HepG2 (cell line): ENCODE measurements around the gene SNRPB2. TPM values are rescaled to one million over a fixed set of nuclear protein-coding genes. Genes with fewer than 3 reads are reported as not detected.

Source experiments
- ATAC-seq: fragments of 200-7000 bp; cut with Tn5 transposase; 3 replicates; pipeline ENCODE4 v1.9.1; 2020; ENCODE audit warnings: mild to moderate bottlenecking, moderate library complexity
- BruUV-seq: library from RNA; stranded (reverse); fragments of 400-500 nt; replicated peaks from 2 replicates; lab custom pipeline; 2021; lab: Mats Ljungman, UMichigan
- CTCF ChIA-PET: fragments of 300-600 bp; formaldehyde crosslinking; extraction: SDS; loops from one replicate; lab custom pipeline; 2021; ENCODE audit warnings: low total read pairs, inconsistent platforms, low intra/inter-chr PET ratio; lab: Yijun Ruan, JAX
- POLR2A ChIA-PET: fragments of 350-600 bp; sonication (Branson Sonifier 250); formaldehyde crosslinking; loops from one replicate; lab custom pipeline; 2020; ENCODE audit warnings: antibody characterized with exemption, inconsistent platforms; lab: Yijun Ruan, JAX
- DNase-seq: peaks from one replicate; pipeline ENCODE4 v3.0.0-alpha.2; 2015; ENCODE audit warnings: low spot score
- FAIRE-seq: peaks from 3 replicates; lab custom pipeline; 2011; peaks lifted over from hg19 to GRCh38; lab: Jason Lieb, UNC
- H2AFZ ChIP-seq: one replicate; pipeline ENCODE4 v1.6.1; 2011; ENCODE audit warnings: low read length, inconsistent platforms
- H3K27ac ChIP-seq: fragments of 300-600 bp; 3 replicates; pipeline ENCODE4 v1.8.0; 2011; ENCODE audit warnings: mixed run types, mild to moderate bottlenecking, mixed read lengths, low read length, inconsistent platforms; ENCODE audit not compliant: insufficient read depth; ENCODE audit errors: extremely low read length
- H3K27me3 ChIP-seq, 2 experiments: fragments of 200-600 bp in 1 of 2; 2 replicates in 1 of 2; 3 replicates in 1 of 2; pipeline versions ENCODE4 v1.6.0 to v1.8.0; 2011; ENCODE audit warnings: low read length in 2 of 2, mild to moderate bottlenecking in 2 of 2, moderate library complexity in 2 of 2, inconsistent platforms in 1 of 2; ENCODE audit not compliant: insufficient read depth in 2 of 2, control insufficient read depth in 1 of 2
- H3K36me3 ChIP-seq, 2 experiments: fragments of 200-600 bp in 1 of 2; replicated peaks in 1 of 2; 2 replicates in 1 of 2; 3 replicates in 1 of 2; pipeline versions ENCODE4 v1.5.1 to v1.8.0; 2011; ENCODE audit warnings: low read length in 2 of 2, inconsistent platforms in 1 of 2; ENCODE audit not compliant: insufficient read depth in 2 of 2, control insufficient read depth in 1 of 2
- H3K4me1 ChIP-seq: 2 replicates; pipeline ENCODE4 v1.5.1; 2012; ENCODE audit warnings: low read length, inconsistent platforms; ENCODE audit not compliant: insufficient read depth
- H3K4me2 ChIP-seq: 2 replicates; pipeline ENCODE4 v1.6.0; 2011; ENCODE audit warnings: low read depth, low read length, inconsistent platforms
- H3K4me3 ChIP-seq, 3 experiments: fragments of 200-600 bp in 1 of 3; sonication (generic), shearing (Covaris generic) in 1 of 3; replicated peaks in 1 of 3; 2 replicates each; pipeline ENCODE4 v1.5.1; 2011 to 2016; ENCODE audit warnings: low read length in 3 of 3, inconsistent platforms in 2 of 3, low read depth in 2 of 3, mild to moderate bottlenecking in 2 of 3, control low read depth in 1 of 3, mixed read lengths in 1 of 3; ENCODE audit not compliant: insufficient read depth in 1 of 3
- H3K79me2 ChIP-seq: one replicate; pipeline ENCODE4 v1.6.1; 2011; ENCODE audit warnings: low read length, inconsistent platforms; ENCODE audit not compliant: insufficient read depth
- H3K9ac ChIP-seq: 2 replicates; pipeline ENCODE4 v1.6.0; 2011; ENCODE audit warnings: mild to moderate bottlenecking, low read depth, low read length, inconsistent platforms; ENCODE audit not compliant: insufficient read depth
- H3K9me3 ChIP-seq: 2 replicates; pipeline ENCODE4 v1.5.1; 2012; ENCODE audit warnings: mild to moderate bottlenecking, low read length
- H4K20me1 ChIP-seq: 2 replicates; pipeline ENCODE4 v1.6.0; 2011; ENCODE audit warnings: inconsistent platforms, mild to moderate bottlenecking, low read length, moderate library complexity; ENCODE audit not compliant: insufficient read depth
- GABPB1 ChIP-seq: IDR thresholded peaks from 2 replicates; pipeline ENCODE4 v1.6.1; 2016; ENCODE audit warnings: mild to moderate bottlenecking, missing genetic modification reagents, moderate library complexity, missing compliant biosample characterization
- NCOA5 ChIP-seq: sonication (generic); formaldehyde crosslinking; IDR thresholded peaks from 2 replicates; pipeline ENCODE4 v1.4.0; 2020; ENCODE audit warnings: missing genetic modification reagents
- NPAS2 ChIP-seq: sonication (generic); formaldehyde crosslinking; IDR thresholded peaks from 2 replicates; pipeline ENCODE4 v1.8.0; 2022; ENCODE audit warnings: mild to moderate bottlenecking, missing genetic modification reagents, borderline replicate concordance
- PHF21A ChIP-seq: sonication (generic); formaldehyde crosslinking; IDR thresholded peaks from 2 replicates; pipeline ENCODE4 v1.5.0; 2020; ENCODE audit warnings: mild to moderate bottlenecking, missing genetic modification reagents
- RFXAP ChIP-seq: sonication (generic); formaldehyde crosslinking; IDR thresholded peaks from 2 replicates; pipeline ENCODE4 v1.4.0; 2020; ENCODE audit warnings: missing genetic modification reagents, borderline replicate concordance
- ZNF17 ChIP-seq: sonication (generic); formaldehyde crosslinking; IDR thresholded peaks from 2 replicates; pipeline ENCODE4 v1.5.0; 2020; ENCODE audit warnings: mild to moderate bottlenecking, missing genetic modification reagents
- ZNF460 ChIP-seq: sonication (generic); formaldehyde crosslinking; IDR thresholded peaks from 2 replicates; pipeline ENCODE4 v1.5.1; 2020; ENCODE audit warnings: missing genetic modification reagents, mild to moderate bottlenecking, borderline replicate concordance
- ZNF543 ChIP-seq: sonication (generic); formaldehyde crosslinking; IDR thresholded peaks from 2 replicates; pipeline ENCODE4 v1.4.0; 2020; ENCODE audit warnings: mild to moderate bottlenecking, missing genetic modification reagents
- ZNF670 ChIP-seq: sonication (generic); formaldehyde crosslinking; IDR thresholded peaks from 2 replicates; pipeline ENCODE4 v1.8.0; 2022; ENCODE audit warnings: mild to moderate bottlenecking, missing genetic modification reagents, borderline replicate concordance
- ZNF777 ChIP-seq: sonication (generic); formaldehyde crosslinking; IDR thresholded peaks from 2 replicates; pipeline ENCODE4 v1.4.0; 2020; ENCODE audit warnings: missing genetic modification reagents
- ZSCAN25 ChIP-seq: sonication (generic); formaldehyde crosslinking; IDR thresholded peaks from 2 replicates; pipeline ENCODE4 v1.8.0; 2022; ENCODE audit warnings: mild to moderate bottlenecking, missing genetic modification reagents
- in situ Hi-C: cut with HindIII; loops from 2 replicates; pipeline ENCODE4 v1.10.0; 2017; ENCODE audit warnings: low pct_unique_long_range_greater_than_20kb; ENCODE audit not compliant: extremely low pct_ligation_motif_present
- intact Hi-C: fragments of 100-400 bp; cut with micrococcal nuclease; formaldehyde crosslinking; loops from one replicate; pipeline ENCODE4 v1.10.0; 2022; ENCODE audit not compliant: unreplicated experiment
- polyA plus RNA-seq, 8 experiments: library from polyadenylated mRNA; depleted of rRNA in 3 of 8; stranded (reverse) in 7 of 8; unstranded in 1 of 8; fragments of >200 nt; fragmentation: Illumina TruSeq in 4 of 8; extraction: Trizol in 4 of 8; gene quantifications; 2 replicates each; pipeline versions ENCODE4 v1.2.1 to v1.2.3, GENCODE V29; 2011 to 2016; ENCODE audit warnings: low read depth in 4 of 8, missing spikeins in 1 of 8, mixed read lengths in 1 of 8; ENCODE audit not compliant: insufficient read depth in 1 of 8
- total RNA-seq, 5 experiments: library from RNA; depleted of rRNA; stranded (reverse); fragments of >200 nt; fragmentation: Illumina TruSeq; extraction: Trizol; gene quantifications; 2 replicates each; pipeline ENCODE4 v1.2.3, GENCODE V29; 2016; ENCODE audit warnings: low read depth in 1 of 5
- TF ChIP-seq, protein P1 (sequence below): sonication (generic); formaldehyde crosslinking; IDR thresholded peaks from 2 replicates; pipeline ENCODE4 v1.4.0; 2020; ENCODE audit warnings: missing genetic modification reagents
- TF ChIP-seq, protein P2 (sequence below): sonication (generic); formaldehyde crosslinking; IDR thresholded peaks from 2 replicates; pipeline ENCODE4 v1.8.0; 2022; ENCODE audit warnings: missing genetic modification reagents, mild to moderate bottlenecking, moderate library complexity, borderline replicate concordance
- TF ChIP-seq, protein P3 (sequence below): sonication (generic); formaldehyde crosslinking; IDR thresholded peaks from 2 replicates; pipeline ENCODE4 v1.8.1; 2023; ENCODE audit warnings: mild to moderate bottlenecking, moderate library complexity, missing genetic modification reagents

SNRPB2 gene
- total and polyA plus RNA-seq, 2 of the 13 experiments (the other 11 are each of a cell fraction or from before 2014, with no cell fraction given): 107 to 204 TPM

DNA sequence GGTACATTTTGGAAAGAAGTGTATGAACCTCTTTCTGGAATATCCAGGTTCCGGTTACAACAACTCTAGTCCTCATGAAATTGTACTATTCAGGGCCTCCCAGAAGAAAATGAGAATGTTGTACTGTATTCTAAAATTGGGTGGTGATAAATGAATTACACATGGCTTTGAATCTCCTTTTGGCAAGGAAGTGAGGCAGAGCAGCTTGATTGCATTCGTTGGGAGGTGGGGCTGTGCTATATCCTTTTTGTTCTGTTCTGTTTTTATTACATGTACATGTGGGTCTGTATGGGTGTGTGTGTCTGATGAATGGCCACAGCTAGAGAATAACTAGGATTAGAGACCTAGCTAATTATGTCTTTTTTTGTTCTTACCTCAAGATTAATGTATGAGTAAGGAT, 37.8 kb upstream of the SNRPB2 start (continued):
- TF ChIP-seq ZNF670 (CRISPR knock-in tag): no peak

GRCh38 chr20:16692442-16692841, 37.4 kb upstream of the SNRPB2 start:
- Histone ChIP-seq H4K20me1 (no peaks in the 10 kb centered on the region), H3K4me1 (no peaks in the 10 kb centered on the region), H3K9ac (no peak overlapping the region), H3K27ac (no peak overlapping the region), H3K4me3 (no peak overlapping the region), H3K9me3 (no peaks in the 10 kb centered on the region), H3K4me2 (no peak overlapping the region), H3K79me2 (no peaks in the 10 kb centered on the region), H3K36me3 (no peaks in the 10 kb centered on the region), H2AFZ (no peak overlapping the region), H3K27me3 (no peaks in the 10 kb centered on the region)
- DNase-seq: no peak
- intact Hi-C loops: no loop called here
- ATAC-seq: no peak
- in situ Hi-C loops: no loop called here
- POLR2A ChIA-PET: no interaction called here
- TF ChIP-seq NPAS2: no peak
- TF ChIP-seq ZNF460: no peak
- no peak for TF ChIP-seq GABPB1 (CRISPR knock-in tag)
- TF ChIP-seq ZNF543: no peak
- TF ChIP-seq RFXAP (CRISPR knock-in tag): no peak
- TF ChIP-seq, protein P1, sequence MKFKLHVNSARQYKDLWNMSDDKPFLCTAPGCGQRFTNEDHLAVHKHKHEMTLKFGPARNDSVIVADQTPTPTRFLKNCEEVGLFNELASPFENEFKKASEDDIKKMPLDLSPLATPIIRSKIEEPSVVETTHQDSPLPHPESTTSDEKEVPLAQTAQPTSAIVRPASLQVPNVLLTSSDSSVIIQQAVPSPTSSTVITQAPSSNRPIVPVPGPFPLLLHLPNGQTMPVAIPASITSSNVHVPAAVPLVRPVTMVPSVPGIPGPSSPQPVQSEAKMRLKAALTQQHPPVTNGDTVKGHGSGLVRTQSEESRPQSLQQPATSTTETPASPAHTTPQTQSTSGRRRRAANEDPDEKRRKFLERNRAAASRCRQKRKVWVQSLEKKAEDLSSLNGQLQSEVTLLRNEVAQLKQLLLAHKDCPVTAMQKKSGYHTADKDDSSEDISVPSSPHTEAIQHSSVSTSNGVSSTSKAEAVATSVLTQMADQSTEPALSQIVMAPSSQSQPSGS (CRISPR knock-in tag): no peak
- TF ChIP-seq NCOA5 (CRISPR knock-in tag): no peak
- TF ChIP-seq ZNF777 (CRISPR knock-in tag): no peak
- TF ChIP-seq, protein P2, sequence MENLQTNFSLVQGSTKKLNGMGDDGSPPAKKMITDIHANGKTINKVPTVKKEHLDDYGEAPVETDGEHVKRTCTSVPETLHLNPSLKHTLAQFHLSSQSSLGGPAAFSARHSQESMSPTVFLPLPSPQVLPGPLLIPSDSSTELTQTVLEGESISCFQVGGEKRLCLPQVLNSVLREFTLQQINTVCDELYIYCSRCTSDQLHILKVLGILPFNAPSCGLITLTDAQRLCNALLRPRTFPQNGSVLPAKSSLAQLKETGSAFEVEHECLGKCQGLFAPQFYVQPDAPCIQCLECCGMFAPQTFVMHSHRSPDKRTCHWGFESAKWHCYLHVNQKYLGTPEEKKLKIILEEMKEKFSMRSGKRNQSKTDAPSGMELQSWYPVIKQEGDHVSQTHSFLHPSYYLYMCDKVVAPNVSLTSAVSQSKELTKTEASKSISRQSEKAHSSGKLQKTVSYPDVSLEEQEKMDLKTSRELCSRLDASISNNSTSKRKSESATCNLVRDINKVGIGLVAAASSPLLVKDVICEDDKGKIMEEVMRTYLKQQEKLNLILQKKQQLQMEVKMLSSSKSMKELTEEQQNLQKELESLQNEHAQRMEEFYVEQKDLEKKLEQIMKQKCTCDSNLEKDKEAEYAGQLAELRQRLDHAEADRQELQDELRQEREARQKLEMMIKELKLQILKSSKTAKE (CRISPR knock-in tag): no peak
- TF ChIP-seq ZNF17 (CRISPR knock-in tag): no peak
- TF ChIP-seq PHF21A (CRISPR knock-in tag): no peak
- TF ChIP-seq ZSCAN25 (CRISPR knock-in tag): no peak
- TF ChIP-seq, protein P3, sequence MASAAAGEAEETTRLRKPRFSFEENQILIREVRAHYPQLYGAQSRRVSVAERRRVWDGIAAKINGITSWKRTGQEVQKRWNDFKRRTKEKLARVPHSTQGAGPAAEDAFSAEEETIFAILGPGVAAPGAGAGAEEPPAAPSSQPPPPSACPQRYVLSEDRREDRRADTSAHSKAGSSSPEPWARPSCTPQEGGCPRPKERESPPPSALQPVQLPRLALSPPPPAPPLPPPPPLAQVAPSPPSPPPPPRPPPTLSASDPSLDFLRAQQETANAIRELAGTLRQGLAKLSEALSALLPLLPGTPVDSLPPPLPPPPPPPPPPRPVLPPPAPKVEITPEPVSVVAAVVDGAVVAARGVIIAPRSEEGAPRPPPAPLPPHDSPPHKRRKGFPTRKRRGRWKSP: no peak
- CTCF ChIA-PET: no interaction called here
- FAIRE-seq: no peak
- no TSS peak for BruUV-seq
